MM.1S (cell line): ENCODE data around the gene HECW1.

Experiments used
- CTCF ChIP-seq: fragments of 300-600 bp; sonication (generic); IDR thresholded peaks from 2 replicates; pipeline ENCODE4 v1.5.1; 2016; ENCODE audit warnings: antibody characterized with exemption, low read length, mixed read lengths
- EZH2 ChIP-seq: fragments of 300-600 bp; sonication (generic); optimal IDR thresholded peaks from 2 replicates; pipeline ENCODE3; 2017; ENCODE audit warnings: low read depth, mild to moderate bottlenecking, antibody characterized with exemption, low read length, mixed read lengths
- EZH2phosphoT487 ChIP-seq: fragments of 300-600 bp; sonication (generic); IDR thresholded peaks from 2 replicates; pipeline ENCODE4 v1.6.1; 2018; ENCODE audit warnings: antibody characterized with exemption, low read length

DNA sequence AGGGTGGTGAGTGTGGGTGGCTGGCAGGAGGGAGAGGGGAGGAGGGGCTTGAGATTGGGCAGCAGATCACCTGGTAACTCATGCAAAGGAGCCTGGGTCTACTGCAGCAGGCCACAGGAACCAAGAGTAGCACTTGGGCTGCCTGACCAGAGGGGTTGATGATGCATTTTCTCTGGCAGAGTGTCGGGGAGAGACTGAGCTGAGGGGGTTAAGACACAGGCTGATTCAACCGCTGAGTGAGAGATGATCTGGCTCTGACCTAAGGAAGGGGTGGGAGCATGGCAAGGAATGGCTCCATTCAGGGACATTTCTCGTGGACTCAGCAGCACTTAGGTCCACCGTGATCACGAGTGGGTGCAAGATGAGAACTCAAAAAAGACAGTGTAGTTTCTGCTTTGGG lies 355.0 kb downstream of the HECW1 start:
- no peak for TF ChIP-seq CTCF
- TF ChIP-seq EZH2 = no peak
- no peak for TF ChIP-seq EZH2phosphoT487
